GM18511 (cell line): ENCODE results near the gene TMEM184A.
"Not testable (repeated sequence)": the region's sequence is repeated elsewhere in the genome, so short reads cannot be mapped to it uniquely, and the experiment has no call there.

Experiments used
- ATAC-seq: cut with Tn5 transposase; IDR thresholded peaks from one replicate; pipeline ENCODE4 v1.9.1; 2021; ENCODE audit warnings: mild to moderate bottlenecking, moderate library complexity; ENCODE audit not compliant: unreplicated experiment

The TMEM184A gene

DNA sequence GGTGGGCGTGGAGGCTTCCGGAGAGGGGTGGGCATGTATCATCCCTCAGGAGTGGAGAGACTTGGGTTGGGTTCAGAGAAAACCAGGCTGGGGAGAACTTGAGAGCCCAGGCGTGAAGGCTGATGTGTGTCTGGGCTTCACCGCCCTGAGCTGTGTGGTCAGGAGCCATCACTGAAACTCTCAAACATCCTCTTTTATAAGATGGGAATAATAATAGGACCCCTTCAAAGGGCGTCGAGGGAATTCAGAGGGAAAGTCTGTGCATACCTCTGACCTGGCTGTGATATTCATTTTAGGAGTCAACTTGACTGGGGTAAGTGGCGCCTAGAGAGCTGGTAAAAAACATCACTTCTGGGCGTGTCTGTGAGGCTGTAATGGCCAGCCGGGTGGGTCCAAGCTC lies 34.9 kb upstream of the TMEM184A start:
- no peak for ATAC-seq

DNA sequence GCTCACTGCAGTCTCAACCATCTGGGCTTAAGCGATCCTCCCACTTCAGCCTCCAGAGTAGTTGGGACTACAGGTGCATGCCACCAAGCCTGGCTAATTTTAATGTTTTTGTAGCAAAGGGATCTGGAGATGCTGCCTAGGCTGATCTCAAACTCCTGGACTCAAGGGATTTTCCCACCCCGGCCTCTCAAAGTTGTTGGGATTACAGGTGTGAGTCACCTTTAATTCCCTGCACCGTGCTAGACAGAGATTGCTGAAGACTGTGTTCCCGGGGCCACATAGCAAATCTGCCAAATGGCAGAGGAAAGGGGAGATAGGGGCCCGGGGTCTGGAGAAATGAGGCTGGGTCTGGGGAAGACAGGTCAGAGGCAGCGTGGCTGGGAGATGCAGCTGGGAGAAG lies 34.5 kb upstream of the TMEM184A start:
- ATAC-seq = no peak

DNA sequence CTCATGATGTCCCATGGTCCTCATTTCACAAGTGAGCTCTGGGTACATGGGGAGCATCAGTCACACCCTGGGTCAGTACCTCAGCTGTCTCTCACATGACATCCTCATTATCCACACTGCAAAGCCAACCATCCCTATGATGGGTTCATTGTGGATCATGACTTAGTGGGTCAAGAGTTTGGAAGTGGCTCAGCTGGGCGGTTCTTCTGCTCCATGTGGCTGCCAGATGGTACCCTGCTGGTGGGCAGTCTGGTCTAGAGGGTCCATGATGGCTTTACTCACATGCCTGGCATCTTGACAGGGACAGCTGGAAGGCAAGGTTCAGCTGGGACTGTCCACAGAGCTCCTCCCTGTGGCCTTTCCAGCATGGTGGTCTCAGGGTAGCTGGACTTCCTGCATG lies 33.0 kb upstream of the TMEM184A start:
- ATAC-seq = no peak

DNA sequence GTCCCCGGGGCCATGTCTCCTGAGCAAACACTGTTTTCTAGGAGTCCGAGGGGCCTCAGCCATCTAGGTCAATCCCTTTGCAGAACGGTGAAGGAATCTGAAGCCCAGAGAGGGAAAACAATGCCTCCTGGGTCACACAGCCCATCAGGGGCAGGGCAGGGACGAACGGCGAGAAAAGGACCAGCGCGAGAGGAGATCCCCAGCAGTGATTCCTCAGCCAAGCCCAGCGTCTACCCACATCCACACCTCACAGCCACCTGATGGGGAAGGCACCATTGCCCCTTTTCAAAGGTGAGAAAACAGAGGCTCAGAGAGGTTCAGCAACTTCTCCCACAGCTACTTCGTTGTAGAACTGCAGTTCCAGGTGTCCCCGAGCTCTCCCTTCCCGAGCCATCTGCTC lies 31.7 kb upstream of the TMEM184A start:
- no peak for ATAC-seq

DNA sequence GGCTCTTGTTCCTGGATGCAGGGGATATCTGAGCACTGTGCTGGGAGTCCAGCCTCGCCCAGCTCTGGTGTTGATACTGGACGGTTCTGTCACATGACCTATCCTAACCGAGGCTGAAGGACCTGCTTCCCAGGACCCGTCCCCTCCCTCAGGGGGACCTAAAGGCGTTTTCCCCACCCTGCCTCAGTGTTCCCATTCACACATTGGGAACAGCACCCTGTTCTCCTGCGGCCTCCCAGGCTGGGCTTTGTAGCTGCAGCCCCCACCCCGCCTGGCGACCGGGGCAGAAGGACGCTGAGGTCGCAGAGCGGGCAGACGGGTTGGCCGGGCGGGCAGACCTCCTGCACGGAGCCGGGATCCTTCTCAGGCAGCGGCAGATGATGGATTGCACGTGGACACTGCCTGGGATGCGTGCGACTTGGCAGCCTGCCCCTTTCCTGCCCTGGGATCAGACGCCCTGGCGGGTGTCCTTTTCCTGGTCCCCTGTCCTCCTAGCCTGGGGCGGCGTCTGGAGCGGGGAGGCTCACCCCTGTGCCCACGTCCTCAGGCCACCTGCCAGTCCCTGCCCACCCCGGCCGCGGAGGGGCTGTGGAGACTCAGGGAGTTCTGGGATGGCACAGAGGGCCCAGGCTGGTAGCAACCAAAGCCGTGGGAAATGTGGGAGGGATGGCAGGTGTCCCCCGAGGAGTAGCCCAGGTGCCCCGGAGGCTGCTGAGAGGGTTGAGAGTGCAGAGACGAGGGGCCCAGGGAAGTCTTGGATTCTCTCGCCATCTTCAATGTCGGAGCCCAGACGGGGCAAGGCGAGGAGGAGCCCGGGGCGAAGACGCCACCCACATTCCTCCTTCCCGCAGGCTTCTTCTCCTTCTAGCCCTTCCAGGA lies 31.1 kb upstream of the TMEM184A start:
- no peak for ATAC-seq

DNA sequence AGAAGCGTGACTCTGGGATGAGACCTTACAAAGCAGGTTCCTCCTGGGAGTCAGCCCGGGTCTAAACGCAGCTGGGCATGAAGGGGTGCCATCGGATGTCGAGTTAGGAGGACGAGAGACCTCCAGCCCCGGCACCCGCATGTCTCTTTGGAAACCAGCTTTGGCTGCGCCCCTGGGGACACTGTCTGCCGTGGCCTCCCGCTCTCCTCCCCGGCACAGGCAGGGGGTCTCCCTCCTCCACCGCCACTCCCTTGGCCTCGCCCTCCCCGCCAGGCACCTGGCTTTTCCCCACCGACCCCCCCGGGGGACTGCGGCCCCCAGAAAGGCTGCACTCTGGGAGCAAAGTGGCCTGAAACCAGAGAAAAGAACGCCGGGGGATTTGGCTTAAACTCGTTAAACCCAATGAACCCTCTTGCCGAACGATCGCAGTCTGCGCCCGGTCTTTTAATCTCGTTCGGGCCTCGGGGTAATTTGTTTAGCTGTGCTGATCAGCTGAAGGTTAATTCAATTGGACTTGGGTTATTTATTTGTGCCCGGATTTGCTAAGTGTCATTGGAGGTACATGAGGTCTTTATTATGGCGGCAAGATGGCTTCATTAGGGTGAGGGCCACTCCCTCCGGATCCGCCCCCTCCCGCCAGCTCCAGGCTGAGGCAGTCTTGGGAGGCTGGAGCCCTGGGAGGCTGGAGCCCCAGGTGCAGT lies 30.3 kb upstream of the TMEM184A start:
- no peak for ATAC-seq

DNA sequence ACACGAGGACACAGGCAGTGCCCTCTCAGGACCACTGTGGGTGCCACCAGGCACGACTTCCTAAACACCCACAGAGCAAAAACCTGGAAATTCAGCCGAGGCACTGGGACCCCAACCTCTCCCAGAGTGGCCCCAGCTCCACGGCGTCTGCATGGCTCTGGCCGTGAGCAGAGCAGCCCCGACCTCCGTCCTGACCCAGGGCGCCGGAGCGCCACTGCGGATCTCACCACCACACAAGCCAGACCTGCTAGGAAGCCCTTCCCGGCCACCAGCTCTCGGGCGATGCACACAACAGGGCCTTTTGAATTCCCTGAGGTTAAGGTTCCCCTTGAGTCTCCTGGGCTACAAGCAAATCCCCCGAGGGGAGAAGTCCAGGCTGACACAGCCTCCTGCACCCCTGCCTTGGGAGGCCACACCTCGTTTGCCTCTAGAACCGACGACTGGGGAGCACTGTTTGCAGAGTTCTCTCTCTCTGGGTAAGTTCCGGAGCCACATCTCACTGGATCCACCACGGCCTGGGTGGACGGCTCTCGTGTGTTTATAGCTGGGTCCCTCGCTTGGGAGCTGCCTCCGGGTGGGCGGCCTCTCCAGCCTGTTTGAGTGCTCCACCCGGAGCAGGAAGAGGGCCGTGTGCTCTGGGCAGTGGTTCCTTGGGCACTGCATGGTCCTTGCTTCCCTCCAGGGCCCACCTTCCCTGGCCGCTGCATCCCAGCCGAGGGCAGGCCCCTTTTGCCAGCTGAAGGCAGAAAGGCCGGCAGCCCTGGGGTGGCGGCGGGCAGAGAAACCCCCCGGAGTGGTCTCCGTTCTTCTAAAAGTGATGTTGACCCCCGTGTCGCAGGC lies 29.4 kb upstream of the TMEM184A start:
- ATAC-seq = no peak

DNA sequence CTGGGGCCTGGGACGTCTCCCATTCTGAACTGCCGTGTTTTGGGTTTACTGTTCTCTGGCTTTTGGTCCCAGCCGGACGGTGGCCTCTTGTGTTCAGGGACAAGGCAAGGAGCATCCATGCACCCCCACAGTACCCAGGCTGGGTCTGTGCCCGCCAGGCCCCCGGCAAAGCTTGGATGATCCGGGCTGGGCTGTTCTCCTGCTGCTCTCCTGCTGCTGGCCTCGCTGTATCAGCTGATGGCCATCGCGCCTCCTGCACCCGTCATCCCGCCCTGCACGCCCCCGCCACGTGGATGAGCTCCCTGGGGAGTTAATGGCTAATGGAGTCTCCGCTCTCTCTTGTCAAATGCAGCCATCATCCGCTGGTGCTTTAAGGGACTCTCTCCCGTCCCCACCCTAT lies 28.7 kb upstream of the TMEM184A start:
- ATAC-seq = no peak

DNA sequence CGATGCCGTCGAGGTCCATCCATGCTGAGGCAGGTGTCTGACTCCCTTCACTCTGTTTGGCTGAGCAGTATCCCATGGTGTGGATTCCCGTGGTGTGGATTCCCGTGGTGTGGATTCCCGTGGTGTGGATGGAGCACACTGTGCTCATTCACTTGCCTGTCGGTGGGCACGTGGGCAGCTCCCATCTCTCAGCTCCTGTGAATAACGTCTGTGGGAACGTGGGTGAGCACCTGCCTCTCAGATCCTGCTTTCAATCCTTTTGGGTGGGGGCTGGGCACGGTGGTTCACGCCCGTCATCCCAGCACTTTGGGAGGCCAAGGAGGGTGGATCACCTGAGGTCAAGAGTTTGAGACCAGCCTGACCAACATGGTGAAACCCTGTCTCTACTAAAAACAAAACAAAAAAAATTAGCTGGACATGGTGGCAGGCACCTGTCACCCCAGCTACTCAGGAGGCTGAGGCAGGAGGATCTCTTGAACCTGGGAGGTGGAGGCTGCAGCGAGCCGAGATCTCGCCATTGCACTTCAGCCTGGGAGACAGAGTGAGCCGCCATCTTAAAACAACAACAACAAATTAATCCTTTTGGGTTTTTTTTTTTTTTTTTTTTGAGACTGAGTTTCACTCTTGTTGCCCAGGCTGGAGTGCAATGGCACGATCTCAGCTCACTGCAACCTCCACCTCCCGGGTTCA lies 27.4 kb upstream of the TMEM184A start:
- not testable (repeated sequence) for ATAC-seq

DNA sequence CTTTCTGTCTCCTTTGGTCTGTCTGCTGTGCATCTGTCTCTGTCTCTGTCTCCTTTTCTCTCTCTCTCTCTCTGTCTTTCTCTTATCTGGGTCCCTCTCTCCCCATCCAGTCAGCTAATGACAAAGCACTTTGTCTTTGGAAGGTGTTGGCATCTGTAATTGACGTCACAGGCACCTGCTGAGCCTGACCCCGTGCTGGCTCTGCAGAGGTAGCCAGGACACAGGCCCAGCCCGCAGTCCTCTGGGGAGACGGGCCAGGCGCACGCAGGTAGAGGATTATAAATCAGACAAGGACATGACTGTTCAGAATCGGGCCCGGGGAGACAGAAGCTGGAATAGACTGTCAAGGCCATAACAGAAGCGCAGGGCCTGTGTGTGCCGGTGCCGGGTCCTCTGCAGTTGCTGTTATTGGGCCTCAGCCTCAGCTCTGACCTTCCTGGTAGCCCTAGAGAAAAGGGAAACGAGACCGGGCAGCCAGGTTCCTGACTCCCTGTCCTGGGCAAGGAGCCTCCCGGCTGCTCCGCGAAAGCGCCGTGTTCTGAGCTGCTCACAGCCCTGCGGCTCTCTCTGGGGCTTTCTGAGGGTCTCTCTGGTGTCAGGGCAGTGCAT lies 24.5 kb upstream of the TMEM184A start:
- ATAC-seq = no peak

DNA sequence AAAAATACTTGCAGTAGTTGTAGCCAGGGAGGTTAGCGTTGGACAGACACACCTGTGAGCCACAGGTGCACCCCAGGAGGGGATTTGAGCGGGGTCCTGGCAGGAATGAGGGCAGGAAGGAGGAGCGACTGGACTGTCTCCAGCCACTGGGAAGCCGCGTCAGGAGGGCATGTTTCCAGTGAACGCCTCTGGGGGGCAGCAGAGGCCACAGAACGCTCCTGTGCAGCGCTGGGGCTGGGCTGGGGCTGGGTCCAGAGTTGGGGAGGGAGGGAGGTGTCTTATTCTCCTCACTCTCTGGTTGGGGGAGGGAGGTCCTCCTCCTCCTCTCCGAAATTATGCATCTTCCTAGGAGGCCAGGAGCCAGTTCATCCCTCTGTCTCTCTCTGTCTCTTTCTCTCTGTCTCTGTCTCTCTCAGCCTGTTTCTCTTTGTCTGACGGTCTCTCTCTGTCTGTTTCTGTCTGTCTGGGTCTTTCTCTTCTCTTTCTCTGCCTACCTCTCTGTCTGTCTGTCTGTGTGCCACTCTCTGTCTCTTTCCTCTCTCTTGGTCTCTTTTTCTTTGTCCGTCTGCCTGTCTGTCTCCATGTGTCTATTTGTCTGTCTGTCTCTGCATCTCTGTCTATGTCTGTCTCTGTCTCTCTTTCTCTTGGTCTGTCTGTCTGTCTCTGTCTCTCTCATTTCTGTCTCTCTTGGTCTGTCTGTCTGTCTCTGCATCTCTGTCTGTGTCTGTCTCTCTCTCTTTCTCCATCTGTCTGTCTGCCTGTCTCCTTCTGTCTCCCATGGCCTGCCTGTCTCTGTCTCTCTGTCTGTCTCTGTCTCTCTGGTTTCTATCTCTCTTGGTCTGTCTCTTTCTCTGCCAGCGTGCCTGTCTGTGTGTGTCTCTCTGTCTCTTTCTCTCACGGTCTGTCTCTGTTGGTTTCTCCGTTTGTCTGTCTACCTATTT lies 23.7 kb upstream of the TMEM184A start:
- ATAC-seq = no peak

DNA sequence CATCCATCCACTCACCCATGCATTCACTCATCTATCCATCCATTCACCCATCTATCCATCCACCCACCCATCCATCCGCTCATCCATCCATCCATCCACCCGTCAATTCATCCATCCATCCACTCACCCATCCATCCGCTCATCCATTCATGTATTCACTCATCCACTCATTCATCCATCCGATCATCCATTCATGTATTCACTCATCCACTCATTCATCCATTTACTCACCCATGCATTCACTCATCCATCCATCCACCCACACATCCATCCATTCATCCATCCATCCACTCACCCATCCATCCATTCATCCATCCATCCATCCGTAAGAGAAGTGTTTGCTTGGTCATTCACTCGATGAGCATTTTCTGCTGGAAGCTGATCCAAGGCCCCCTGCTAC lies 22.5 kb upstream of the TMEM184A start:
- ATAC-seq = no peak

DNA sequence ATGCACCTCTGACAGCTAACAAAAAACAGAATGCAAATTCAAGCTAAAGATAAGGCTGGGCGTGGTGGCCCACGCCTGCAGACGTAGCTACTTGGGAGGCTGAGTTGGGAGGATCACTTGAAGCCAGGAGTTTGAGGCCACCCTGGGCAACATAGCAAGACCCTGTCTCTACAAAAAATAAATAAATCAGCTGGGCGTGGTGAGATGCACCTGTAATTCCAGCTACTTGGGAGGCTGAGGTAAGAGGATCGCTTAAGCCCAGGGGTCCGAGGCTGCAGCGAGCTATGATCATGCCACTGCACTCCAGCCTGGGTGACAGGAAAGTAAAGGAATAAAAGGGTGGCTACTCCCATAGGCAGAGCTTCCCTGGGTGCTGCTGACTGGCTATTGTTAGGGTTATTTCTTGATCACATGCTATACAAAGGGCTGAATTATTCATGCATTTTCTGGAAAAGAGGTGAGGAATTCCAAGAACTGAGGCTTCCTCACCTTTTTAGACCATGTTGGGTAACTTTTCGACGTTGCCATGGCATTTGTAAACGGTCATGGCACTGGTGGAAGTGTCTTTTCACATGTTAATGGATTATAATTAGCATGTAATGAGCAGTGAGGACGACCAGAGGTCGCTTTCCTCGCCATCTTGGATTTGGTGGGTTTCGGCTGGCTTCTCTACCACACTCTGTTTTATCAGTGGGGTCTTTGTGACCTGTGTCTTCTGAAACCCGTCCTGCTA lies 20.7 kb upstream of the TMEM184A start:
- no peak for ATAC-seq

DNA sequence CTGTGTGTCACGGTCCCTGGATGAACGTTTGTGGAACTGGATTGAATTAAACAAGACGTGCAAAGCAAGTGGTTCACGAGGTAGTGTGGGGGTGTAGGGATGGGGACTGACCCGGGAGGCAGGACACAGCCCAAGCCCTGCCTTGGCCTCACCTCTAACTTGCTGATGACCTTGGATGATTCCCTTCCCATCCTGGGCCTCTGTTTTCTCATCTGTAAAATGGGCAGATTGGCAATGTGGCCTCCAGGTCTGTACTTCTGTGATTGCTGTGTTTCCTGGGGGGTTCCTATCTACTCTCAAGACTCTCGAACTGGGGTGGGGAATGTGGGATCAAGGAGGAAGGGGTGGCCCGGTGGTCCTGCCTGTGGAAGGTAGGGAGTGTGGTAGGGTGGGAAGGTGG lies 19.8 kb upstream of the TMEM184A start:
- no peak for ATAC-seq

DNA sequence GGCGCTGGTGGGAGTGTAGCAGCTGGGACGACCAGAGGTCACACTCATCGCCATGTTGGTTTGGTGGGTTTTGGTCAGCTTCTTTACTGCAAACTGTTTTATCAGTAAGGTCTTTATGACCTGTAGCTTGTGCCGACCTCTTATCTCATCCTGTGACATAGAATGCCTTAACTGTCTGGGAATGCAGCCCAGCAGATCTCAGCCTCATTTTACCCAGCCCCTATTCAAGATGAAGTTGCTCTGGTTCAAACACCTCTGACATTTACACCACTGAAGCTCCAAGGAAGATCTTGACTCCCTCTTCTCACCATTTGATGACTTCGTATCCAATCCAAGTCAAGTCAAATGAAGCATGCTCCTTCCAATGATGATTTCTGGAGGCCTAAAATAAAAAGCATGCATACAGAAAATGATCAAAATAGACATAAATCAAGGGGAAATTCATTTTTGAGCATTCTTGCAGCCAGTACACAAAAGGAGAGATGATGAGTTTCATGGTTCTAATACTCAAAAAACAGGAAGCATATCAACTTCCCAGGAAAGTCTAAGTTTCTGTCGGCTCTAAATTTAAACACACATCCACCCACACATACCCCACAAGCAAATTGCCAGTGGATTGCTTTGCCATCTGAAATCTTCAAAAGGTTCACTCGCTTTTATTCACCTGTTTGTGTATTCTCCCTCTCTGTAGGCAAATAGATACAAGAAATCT lies 16.3 kb upstream of the TMEM184A start:
- ATAC-seq = no peak

DNA sequence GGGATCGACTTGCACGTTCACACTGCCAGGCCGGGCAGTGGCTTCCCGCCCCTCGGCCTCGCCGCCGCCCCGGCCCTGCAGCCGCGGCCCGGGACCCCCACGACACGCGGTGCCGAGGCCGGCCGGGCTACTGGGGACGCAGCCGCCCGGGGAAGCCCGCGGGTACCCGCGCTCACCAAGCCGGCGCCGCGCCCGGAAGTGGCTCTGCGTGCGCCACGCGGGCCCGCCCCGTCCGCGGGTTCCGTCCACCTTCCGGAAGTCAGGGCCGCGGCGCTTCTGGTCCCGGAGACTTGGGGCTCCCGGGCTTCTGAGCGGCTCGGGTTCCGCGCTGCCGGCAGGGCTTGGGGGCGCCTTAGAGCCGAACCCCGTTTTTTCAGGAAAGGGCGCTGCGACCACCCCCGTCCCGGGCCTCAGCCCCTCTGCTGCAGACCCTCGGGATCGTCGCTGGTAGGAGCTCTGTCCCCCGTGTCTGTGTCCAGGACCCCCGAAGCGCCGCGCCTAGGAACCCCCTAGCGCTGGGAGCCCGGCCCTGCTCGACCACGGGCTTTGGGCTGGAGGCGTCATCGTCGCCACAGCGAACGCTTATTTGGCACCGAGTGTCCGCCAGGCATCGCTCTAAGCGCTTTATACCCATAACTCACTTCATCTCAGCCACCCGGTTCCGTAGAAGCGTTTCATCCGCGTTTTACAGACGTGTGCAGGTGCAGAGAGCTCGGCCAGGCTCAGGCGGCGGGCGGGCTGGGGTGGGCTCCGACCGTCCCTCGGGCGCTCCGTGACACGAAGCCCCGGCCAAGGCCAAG lies 14.0 kb upstream of the TMEM184A start, which contains the start of gene PSMG3:
TSS of gene PSMG3 (minus strand) at position 200 of the 800 bp plus-strand sequence. CDS start 693 bp downstream, outside the sequence.
- ATAC-seq = peak; percentile 88

DNA sequence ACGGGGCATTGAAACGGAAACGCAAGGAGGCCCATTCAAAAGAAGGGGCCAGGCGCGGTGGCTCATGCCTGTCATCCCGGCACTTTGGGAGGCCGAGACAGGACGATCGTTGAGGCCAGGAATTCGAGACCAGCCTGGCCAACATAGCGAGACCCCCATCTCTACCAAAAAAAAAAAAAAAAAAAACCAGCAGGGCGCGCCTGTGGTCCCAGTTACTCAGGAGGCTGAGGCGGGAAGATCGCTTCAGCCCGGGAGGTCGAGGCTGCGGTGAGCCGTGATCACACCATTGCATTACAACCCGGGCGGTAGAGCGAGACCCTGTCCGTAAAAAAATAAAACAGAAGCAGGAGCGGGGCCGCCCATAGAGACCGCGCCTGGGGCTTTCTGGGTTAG lies 13.4 kb upstream of the TMEM184A start:
- peak; percentile 17 for ATAC-seq
